GM12891 (cell line): Measurements from ENCODE around the gene AMOTL2.

Experiments used
- PAX5 ChIP-seq: IDR thresholded peaks from 2 replicates; pipeline ENCODE4 v1.6.1; 2011; ENCODE audit warnings: low read length, moderate library complexity, mild to moderate bottlenecking; ENCODE audit not compliant: insufficient read depth, severe bottlenecking
- POLR2A ChIP-seq: IDR thresholded peaks from 2 replicates; pipeline ENCODE4 v1.6.1; 2011; ENCODE audit warnings: low read depth, low read length, control low read depth

DNA sequence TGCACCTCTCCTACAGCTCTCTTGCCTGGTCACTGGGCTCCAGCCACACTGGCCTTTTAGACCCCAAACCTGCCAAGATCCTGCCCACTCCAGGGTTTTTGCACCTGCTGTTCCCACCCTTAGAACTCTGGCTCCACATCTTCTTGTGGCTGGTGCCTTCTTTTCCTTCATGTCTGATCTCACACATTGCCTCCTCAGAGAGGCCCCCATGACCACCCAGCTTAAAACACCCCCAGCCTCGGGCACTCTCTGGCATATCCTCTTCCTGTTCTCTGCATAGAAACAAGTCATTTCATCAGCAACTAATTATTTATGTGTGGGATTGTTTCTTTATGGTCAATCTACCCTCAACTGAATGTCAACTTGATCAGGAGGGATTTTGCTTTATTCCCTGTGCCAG, 14.0 kb upstream of the AMOTL2 start:
- TF ChIP-seq PAX5 (no peak), POLR2A (no peak)
